GM21619 (cell line): ENCODE results near the gene EIF5B.
"Not testable (repeated sequence)": the region's sequence is repeated elsewhere in the genome, so short reads cannot be mapped to it uniquely, and the experiment has no call there.

ENCODE experiments used
- ATAC-seq: cut with Tn5 transposase; IDR thresholded peaks from one replicate; pipeline ENCODE4 v1.9.1; 2021; ENCODE audit not compliant: unreplicated experiment

Gene EIF5B, protein sequence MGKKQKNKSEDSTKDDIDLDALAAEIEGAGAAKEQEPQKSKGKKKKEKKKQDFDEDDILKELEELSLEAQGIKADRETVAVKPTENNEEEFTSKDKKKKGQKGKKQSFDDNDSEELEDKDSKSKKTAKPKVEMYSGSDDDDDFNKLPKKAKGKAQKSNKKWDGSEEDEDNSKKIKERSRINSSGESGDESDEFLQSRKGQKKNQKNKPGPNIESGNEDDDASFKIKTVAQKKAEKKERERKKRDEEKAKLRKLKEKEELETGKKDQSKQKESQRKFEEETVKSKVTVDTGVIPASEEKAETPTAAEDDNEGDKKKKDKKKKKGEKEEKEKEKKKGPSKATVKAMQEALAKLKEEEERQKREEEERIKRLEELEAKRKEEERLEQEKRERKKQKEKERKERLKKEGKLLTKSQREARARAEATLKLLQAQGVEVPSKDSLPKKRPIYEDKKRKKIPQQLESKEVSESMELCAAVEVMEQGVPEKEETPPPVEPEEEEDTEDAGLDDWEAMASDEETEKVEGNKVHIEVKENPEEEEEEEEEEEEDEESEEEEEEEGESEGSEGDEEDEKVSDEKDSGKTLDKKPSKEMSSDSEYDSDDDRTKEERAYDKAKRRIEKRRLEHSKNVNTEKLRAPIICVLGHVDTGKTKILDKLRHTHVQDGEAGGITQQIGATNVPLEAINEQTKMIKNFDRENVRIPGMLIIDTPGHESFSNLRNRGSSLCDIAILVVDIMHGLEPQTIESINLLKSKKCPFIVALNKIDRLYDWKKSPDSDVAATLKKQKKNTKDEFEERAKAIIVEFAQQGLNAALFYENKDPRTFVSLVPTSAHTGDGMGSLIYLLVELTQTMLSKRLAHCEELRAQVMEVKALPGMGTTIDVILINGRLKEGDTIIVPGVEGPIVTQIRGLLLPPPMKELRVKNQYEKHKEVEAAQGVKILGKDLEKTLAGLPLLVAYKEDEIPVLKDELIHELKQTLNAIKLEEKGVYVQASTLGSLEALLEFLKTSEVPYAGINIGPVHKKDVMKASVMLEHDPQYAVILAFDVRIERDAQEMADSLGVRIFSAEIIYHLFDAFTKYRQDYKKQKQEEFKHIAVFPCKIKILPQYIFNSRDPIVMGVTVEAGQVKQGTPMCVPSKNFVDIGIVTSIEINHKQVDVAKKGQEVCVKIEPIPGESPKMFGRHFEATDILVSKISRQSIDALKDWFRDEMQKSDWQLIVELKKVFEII

GRCh38 chr2:99337113-99338028, at the start of gene EIF5B:
EIF5B (plus strand) TSS chr2:99337389; CDS start chr2:99337555, 166 bp downstream.
- ATAC-seq, result peak; percentile 57

DNA sequence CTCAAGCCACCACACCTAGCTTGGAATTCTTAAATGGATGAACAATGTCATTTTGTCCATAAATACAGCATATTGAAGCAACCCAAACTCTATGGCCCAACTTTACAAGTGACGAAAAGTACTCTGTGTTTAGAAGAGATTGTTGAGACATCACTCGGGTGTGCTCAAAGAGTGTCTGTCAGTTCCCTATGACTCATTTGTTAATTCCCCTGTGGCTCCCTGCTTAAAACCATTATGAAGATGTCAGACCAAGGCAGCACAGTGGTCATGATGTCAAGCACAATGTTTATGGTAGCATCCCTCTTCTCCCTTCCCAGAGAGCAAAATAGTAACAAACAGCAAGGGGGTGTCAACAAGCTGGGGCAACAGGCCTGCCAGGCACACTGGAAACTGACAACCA, 39.2 kb upstream of the EIF5B start:
- ATAC-seq, result no peak

DNA sequence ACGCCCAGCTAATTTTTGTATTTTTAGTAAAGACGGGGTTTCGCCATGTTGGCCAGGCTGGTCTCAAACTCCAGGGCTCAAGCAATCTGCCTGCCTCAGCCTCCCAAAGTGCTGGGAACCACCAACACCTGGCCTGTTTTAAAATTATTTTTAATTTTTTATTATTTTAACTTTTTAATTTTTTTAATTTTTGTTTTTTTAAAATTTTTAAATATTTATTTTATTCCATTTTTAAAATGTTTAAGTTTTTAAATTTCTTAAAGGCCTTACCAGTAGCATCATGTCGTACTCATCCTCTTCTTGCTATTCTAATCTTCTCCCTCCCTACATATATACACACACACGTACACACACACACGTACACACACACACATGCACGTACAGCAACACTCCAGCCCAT, 37.6 kb upstream of the EIF5B start:
- ATAC-seq, result no peak

- ATAC-seq, result not testable (repeated sequence)
Measured at GRCh38 chr2:99301097-99301496, 36.1 kb upstream of the EIF5B start, which contains the start of gene LYG1. LYG1 (minus strand) TSS chr2:99301197; CDS start chr2:99295670, 5,527 bp downstream.

GRCh38 chr2:99317161-99317872, 19.9 kb upstream of the EIF5B start:
- no peak for ATAC-seq

DNA sequence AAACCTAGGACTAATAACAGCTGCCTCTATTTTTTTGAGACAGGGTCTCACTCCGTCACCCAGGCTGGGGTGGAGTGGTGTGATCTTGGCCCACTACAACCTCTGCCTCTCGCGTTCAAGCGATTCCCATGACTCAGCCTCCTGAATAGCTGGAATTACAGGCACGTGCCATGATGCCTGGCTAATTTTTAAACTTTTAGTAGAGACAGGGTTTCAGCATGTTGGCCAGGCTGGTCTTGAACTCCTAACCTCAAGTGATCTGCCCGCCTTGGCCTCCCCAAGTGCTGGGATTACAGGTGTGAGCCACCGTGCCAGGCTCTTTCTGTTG, 19.4 kb upstream of the EIF5B start:
- not testable (repeated sequence) for ATAC-seq

DNA sequence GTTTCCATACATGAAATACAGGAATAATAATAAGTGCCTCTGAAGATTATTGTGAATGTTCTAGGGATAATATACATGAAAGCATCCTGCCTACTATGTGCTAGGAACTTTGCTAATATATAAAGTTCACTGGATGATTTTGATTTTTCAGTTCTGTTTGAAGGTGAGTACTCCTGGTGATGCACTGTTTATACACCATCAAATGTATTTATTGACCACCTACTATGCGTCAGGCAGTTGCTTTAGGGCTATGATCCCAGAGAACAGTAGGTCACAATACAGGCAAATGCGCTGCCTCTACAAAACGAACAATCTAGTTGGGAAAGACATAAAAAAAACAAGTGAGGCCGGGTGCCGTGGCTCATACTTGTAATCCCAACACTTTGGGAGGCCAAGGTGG, 11.8 kb upstream of the EIF5B start:
- no peak for ATAC-seq

DNA sequence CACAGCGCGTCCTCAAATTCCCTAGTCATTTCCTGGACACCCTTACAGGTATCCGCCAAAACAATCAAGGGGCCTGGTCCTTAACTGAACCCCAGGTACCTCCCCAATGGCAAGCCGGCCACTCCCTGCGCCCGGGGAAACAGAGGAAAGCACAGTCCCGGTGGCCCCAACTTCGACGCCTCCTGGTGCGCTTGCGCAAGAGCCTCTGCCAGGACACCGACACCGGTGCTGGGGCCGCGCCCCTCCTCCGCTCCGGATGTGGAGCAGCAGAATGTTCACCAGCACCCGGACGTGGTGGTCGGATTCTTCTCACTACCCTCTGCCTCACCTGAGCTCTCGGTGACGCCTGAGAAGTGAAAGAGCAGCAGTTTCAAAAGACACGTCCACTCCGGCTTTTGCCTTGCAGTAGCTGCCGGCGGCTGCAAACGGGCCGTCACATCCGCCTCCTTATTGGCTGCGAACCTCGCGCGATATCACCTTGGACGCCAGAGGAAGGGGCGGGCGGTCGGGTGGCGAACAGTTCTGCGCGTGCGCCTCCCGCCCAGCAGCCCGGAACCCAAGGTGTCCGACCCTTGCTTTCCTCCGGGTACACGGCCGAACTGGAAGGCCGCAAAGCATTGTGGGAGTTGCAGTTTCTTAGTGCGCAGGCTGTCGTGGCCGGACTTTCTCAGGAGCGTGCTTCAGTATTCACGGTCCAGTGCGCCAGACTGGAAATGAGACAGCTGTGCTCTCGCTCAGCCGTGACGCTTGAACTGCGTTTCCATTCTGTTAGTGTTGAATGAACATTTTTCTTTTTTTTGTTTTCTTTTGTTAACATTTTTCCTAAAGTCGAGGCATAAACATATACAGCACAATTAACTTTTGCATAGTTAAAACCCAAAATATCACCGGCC, 1.0 kb upstream of the EIF5B start, which contains the start of gene TXNDC9:
Gene TXNDC9, minus strand, starts transcription at position 423 of the 893 bp plus-strand sequence. CDS start 3,123 bp downstream, outside the sequence.
- peak; percentile 65 for ATAC-seq

DNA sequence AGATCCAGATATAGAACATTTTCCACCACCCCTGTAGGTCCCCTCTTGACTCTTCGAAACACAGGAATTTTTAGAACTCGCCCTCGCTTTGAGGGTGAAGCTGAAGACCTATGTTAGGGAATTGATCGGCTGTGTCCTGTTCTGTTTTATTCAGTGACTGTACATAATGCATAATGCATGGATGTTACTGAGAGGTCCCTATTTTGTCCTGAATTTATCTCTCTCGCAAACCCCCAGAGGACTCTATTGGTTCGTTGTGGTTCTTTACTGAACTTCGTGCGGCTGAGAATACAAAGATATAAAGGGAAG, 431 bp upstream of the EIF5B start:
- peak; percentile 6 for ATAC-seq

DNA sequence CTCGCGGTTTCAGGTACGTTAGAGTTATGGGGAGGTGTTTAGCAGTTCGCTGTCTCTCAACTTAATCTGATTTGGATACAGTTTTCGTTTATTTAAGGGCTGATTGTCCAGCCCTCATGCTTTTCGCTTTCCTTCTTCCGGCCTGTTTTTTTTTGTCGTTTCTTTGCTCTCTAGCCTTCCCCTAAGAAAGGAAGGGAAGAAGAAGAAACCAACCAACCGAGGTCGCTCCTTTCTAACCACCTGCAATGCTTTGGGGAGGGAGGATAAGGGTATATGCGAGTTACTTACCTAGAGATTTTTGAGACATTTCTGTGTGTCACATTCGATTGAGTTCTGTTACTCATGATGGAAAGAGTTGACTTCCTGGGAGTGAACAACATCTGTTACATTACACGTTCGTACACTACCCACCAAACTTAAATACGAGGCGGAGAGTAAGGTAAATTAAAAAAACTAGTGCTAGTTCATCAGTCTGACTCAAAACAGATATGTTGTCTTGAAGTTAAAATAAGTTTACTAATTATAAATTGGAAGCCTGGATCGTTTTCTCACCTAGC, 918 bp downstream of the EIF5B start:
- no peak for ATAC-seq

DNA sequence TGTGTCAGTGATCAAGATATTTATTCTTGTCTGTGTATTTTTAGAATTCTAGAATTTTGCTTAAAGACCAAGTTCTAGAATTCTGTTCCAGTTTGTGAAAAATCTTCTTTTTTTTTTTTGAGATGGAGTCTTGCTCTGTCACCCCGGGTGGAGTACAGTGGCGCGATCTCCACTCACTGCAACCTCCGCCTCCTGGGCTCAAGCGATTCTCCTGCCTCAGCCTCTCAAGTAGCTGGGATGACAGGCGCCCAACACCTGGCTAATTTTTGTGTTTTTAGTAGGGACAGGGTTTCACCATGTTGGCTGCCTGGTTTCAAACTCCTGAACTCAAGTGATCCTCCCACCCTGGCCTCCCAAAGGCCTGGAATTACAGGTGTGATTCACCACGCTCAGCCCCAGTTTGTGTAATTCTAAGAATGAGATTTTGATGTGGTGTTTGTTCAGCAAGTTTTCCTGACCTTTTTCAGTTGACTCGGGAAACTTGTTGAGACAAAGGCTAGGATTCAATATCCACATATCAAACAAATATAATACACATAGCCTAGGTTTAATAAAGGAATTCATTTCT, 3.6 kb downstream of the EIF5B start:
- ATAC-seq, result no peak

- ATAC-seq, result no peak
Measured at GRCh38 chr2:99342536-99342935, 5.3 kb downstream of the EIF5B start.

DNA sequence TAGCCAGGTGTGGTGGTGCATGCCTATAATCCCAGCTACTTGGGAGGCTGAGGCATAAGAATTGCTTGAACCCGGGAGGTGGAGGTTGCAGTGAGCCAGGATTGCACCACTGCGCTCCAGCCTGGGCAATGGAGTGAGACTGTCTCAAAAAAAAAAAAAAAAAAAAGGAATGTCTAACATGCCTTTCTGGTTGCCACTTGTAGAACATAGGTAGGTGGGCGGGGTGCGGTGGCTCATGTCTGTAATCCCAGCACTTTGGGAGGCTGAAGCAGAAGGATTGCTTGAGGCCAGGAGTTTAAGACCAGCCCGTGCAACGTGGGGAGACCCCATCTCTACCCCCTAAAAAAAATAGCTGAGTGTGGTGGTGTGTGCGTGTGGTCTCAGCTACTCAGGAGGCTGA, 8.3 kb downstream of the EIF5B start:
- not testable (repeated sequence) for ATAC-seq

DNA sequence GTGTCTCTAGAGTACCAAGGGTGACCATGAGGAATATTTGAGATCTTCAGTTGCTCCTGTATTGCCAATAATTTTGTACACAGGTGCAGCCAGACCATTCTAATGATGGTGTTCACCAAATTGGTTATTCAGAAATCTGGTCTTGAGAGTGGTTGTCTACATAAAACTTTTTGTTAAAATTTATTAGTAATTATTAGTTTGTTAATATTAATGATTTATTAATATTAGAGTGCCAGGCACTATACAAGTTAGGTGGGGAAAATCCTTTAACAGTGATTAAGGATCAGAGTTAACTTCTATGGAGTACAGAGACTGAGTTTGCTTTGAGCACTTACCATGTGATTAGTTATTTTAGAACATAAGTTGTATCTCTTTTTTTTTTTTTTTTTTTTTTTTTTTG, 9.0 kb downstream of the EIF5B start:
- no peak for ATAC-seq

GRCh38 chr2:99348173-99348572, 11.0 kb downstream of the EIF5B start:
- ATAC-seq, result no peak

DNA sequence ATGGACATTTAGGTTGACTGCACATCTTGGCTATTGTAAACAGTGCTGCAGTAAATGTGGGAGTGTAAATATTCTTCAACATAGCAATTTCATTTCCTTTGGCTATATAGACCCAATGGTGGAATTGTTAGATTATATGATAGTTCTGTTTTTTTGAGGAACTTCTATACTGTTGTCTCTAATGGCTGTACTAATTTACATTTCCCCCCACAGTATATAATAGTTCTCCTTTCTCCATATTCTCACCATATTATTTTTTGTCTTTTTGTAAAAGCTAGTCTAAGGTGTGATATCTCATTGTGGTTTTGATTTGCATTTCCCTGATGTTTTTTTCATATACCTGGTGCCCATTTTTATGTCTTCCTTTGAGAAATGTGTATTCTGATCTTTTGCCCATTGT, 13.0 kb downstream of the EIF5B start:
- no peak for ATAC-seq

- ATAC-seq, result no peak
Measured at GRCh38 chr2:99354070-99354469, 16.9 kb downstream of the EIF5B start.

DNA sequence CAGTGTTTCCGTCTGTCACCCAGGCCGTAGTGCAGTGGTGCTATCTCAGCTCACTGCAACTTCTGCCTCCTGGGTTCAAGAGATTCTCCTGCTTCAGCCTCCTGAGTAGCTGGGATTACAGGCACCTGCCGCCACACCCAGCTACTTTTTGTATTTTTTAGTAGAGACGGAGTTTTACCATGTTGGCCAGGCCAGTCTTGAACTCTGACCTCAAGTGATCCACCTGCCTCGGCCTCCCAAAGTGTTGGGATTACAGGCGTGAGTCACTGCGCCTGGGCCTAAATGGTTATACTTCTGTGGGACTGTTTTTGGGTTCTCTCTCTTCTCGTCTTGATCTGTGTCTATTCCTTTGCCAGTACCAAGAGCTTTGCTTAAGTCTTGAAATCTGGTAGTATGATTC, 17.6 kb downstream of the EIF5B start:
- ATAC-seq, result not testable (repeated sequence)
